Measurements from ENCODE around the gene ROBO4. TPM values are rescaled to one million over a fixed set of nuclear protein-coding genes. Genes with fewer than 3 reads are reported as not detected.

Gene ROBO4
- total RNA-seq, 2 experiments from 2014 or later = not detected

DNA sequence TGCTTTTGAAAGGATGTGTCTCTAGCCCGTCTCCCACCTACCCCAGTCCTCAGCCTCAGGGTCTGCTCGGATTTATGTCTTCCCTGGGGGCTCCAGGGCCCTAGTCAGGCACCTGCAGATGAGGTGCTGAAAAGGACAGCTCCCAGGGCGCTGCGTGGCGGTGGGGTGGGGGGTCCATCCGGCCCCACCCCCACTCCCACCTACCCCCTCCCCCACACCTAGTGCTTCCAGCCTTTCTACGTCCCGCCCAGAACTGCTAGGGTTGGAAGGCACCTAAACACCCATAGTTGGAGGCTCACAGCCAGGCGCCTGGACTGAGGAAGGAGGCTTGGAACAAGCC, 33.9 kb downstream of the ROBO4 start:
- CTCF ChIA-PET = no interaction called here
- POLR2A ChIA-PET = no interaction called here
- intact Hi-C loops (cut with DNase I, micrococcal nuclease) = loop anchor here in 1 of 2 experiments (10.0 kb wide), 1 partner anchor 449 kb away; no protein-coding TSS in a partner anchor
- H3K36me3 Mint-ChIP-seq (ENCODE audit: low read depth) = no peaks in the 10 kb centered on the region
- H3K27me3 Mint-ChIP-seq = peaks cover 71% of the 10 kb centered on the region
- DNase-seq (no peak), ATAC-seq (no peak)
- H3K4me3 Mint-ChIP-seq = no peak overlapping the region
- no peaks in the 10 kb centered on the region for H3K9me3 Mint-ChIP-seq (ENCODE audit: low read depth)
- peaks cover 26% of the 10 kb centered on the region for H3K4me1 Mint-ChIP-seq
- no peak overlapping the region for H3K27ac Mint-ChIP-seq

- Mint-ChIP-seq H3K27ac (no peak overlapping the region), H3K36me3 (ENCODE audit: low read depth) (no peaks in the 10 kb centered on the region), H3K4me3 (no peak overlapping the region), H3K27me3 (peaks cover 65% of the 10 kb centered on the region), H3K9me3 (ENCODE audit: low read depth) (no peaks in the 10 kb centered on the region), H3K4me1 (peaks cover 21% of the 10 kb centered on the region)
- intact Hi-C loops (cut with DNase I, micrococcal nuclease) = loop anchor here in 1 of 2 experiments (10.0 kb wide), 1 partner anchor 448 kb away; no protein-coding TSS in a partner anchor
- CTCF ChIA-PET = no interaction called here
- DNase-seq (no peak), ATAC-seq (no peak)
- POLR2A ChIA-PET = no interaction called here
Observed at GRCh38 chr11:124863137-124863825, 34.4 kb downstream of the ROBO4 start.

GRCh38 chr11:124861670-124862069, 36.0 kb downstream of the ROBO4 start:
- ATAC-seq (no peak), DNase-seq (no peak)
- Mint-ChIP-seq H3K4me3 (no peak overlapping the region), H3K36me3 (ENCODE audit: low read depth) (no peaks in the 10 kb centered on the region), H3K27me3 (peaks cover 53% of the 10 kb centered on the region), H3K4me1 (peaks cover 14% of the 10 kb centered on the region), H3K9me3 (ENCODE audit: low read depth) (no peaks in the 10 kb centered on the region), H3K27ac (no peak overlapping the region)
- POLR2A ChIA-PET = no interaction called here
- intact Hi-C loops (cut with DNase I, micrococcal nuclease) = loop anchor here in 1 of 2 experiments (10.0 kb wide), 1 partner anchor 447 kb away; no protein-coding TSS in a partner anchor
- CTCF ChIA-PET = no interaction called here

DNA sequence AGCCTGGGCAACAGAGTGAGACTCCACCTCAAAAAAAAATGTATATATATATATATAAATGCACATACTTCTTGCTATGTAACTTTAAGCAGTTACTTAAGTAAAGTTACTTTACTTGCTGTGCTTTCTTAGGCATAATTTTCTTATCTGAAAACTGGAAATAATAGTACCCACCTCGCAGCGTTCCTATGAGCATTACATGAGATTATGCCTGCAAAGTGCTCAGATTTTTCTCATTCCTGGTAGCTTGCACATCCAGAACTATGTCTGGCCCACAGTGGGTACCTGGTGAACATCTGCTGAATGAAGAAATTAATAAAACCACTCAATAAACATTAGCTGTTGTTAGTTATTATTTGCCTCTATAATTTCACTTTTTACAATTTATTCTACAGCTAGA, 38.5 kb downstream of the ROBO4 start:
- POLR2A ChIA-PET = no interaction called here
- intact Hi-C loops (cut with DNase I, micrococcal nuclease) = no loop called here
- H3K27ac Mint-ChIP-seq = no peak overlapping the region

GRCh38 chr11:124846070-124846673, 51.5 kb downstream of the ROBO4 start:
- no peak for ATAC-seq
- Mint-ChIP-seq H3K36me3 (ENCODE audit: low read depth) (no peaks in the 10 kb centered on the region), H3K27me3 (peaks cover 79% of the 10 kb centered on the region), H3K9me3 (ENCODE audit: low read depth) (no peaks in the 10 kb centered on the region), H3K27ac (no peak overlapping the region), H3K4me1 (peaks cover 9% of the 10 kb centered on the region), H3K4me3 (no peak overlapping the region)
- DNase-seq = no peak
- ChIA-PET CTCF (interaction anchor here (0.6 to 1.6 kb wide), 4 partner anchors 9 to 129 kb away, joined by 3 to 7 read pairs (median 3); partner anchors contain the start of gene ROBO3), POLR2A (no interaction called here)
- intact Hi-C loops (cut with DNase I, micrococcal nuclease) = no loop called here

More for the DNA sequence above, 38.5 kb downstream of the ROBO4 start:
- Mint-ChIP-seq H3K4me1 (peaks cover 7% of the 10 kb centered on the region), H3K36me3 (ENCODE audit: low read depth) (no peaks in the 10 kb centered on the region), H3K4me3 (no peak overlapping the region), H3K9me3 (ENCODE audit: low read depth) (no peaks in the 10 kb centered on the region), H3K27me3 (peaks cover 38% of the 10 kb centered on the region)
- CTCF ChIA-PET = interaction anchor here (0.6 to 1.3 kb wide), 4 partner anchors 59 to 283 kb away, joined by 3 read pairs; partner anchors contain the start of gene MSANTD2
- ATAC-seq (no peak), DNase-seq (no peak)

DNA sequence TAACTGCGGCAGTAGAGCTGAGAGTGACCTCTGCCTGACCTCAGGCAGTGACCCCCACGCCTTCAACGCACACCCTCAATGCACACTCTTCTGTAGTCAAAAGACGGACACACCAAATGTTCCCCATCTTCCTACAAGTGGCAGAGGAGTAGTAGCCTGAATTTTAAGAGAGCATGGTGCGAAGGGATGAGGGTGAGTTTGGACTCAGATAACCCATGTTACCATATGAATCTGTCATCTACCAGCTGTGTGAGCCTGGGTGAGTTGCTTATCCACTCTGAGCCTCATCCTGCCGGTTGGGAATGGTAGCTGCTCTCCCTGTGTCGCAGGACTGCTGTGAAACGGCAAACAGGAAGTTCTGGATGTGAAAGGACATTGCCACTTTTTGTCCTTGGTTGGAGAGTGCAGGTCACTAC, 53.0 kb downstream of the ROBO4 start:
- intact Hi-C loops (cut with DNase I, micrococcal nuclease) = loop anchor here in 1 of 2 experiments (1.0 kb wide), 1 partner anchor 22 kb away; no protein-coding TSS in a partner anchor
- DNase-seq (no peak), ATAC-seq (no peak)
- no peak overlapping the region for H3K27ac Mint-ChIP-seq
- ChIA-PET POLR2A (no interaction called here), CTCF (interaction anchor here (0.7 to 3.3 kb wide), 4 partner anchors 22 to 176 kb away, joined by 4 to 13 read pairs (median 4); no protein-coding TSS in a partner anchor)
- H3K4me3 Mint-ChIP-seq = no peak overlapping the region
- peaks cover 80% of the 10 kb centered on the region for H3K27me3 Mint-ChIP-seq
- peaks cover 13% of the 10 kb centered on the region for H3K4me1 Mint-ChIP-seq
- H3K9me3 Mint-ChIP-seq (ENCODE audit: low read depth) = no peaks in the 10 kb centered on the region
- no peaks in the 10 kb centered on the region for H3K36me3 Mint-ChIP-seq (ENCODE audit: low read depth)

GRCh38 chr11:124843616-124843910, 54.1 kb downstream of the ROBO4 start:
- Mint-ChIP-seq H3K27me3 (peaks cover 79% of the 10 kb centered on the region), H3K27ac (no peak overlapping the region), H3K4me1 (peaks cover 13% of the 10 kb centered on the region), H3K9me3 (ENCODE audit: low read depth) (no peaks in the 10 kb centered on the region), H3K4me3 (no peak overlapping the region), H3K36me3 (ENCODE audit: low read depth) (no peaks in the 10 kb centered on the region)
- intact Hi-C loops (cut with DNase I, micrococcal nuclease) = no loop called here
- CTCF ChIA-PET = interaction anchor here (0.8 to 3.3 kb wide), 3 partner anchors 23 to 42 kb away, joined by 3 to 13 read pairs (median 4); no protein-coding TSS in a partner anchor
- POLR2A ChIA-PET = no interaction called here
- no peak for ATAC-seq
- no peak for DNase-seq

- no peak for ATAC-seq
- peaks cover 79% of the 10 kb centered on the region for H3K27me3 Mint-ChIP-seq
- POLR2A ChIA-PET = no interaction called here
- H3K36me3 Mint-ChIP-seq (ENCODE audit: low read depth) = no peaks in the 10 kb centered on the region
- intact Hi-C loops (cut with DNase I, micrococcal nuclease) = no loop called here
- H3K9me3 Mint-ChIP-seq (ENCODE audit: low read depth) = no peaks in the 10 kb centered on the region
- H3K4me1 Mint-ChIP-seq = peaks cover 15% of the 10 kb centered on the region
- H3K27ac Mint-ChIP-seq = no peak overlapping the region
- CTCF ChIA-PET = interaction anchor here (3.3 kb wide), 1 partner anchor 24 kb away, joined by 13 read pairs; no protein-coding TSS in a partner anchor
- H3K4me3 Mint-ChIP-seq = no peak overlapping the region
- no peak for DNase-seq
Observed at GRCh38 chr11:124842305-124842704, 55.4 kb downstream of the ROBO4 start.

- peaks cover 18% of the 10 kb centered on the region for H3K4me1 Mint-ChIP-seq
- peaks cover 75% of the 10 kb centered on the region for H3K27me3 Mint-ChIP-seq
- intact Hi-C loops (cut with DNase I, micrococcal nuclease) = no loop called here
Observed at GRCh38 chr11:124841840-124842239, 55.8 kb downstream of the ROBO4 start.

DNA sequence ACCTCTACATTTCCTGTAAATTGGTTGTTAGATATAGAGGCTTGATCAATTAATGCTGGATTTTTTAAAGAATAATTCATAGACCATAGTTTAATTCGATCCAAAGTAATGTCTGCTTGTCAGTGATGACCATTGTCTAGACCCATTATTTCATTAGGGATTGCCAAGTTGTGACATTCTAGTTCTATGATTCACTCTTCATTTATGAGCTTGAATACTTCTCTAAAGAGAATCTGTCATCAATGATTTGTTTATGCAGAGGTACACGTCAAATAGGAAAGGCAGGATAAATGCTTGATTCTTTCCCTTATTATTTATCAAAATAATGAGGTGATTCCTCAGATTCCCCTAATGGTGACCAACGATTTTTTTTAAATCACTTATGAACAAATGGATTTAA, 56.5 kb downstream of the ROBO4 start:
- no peak for ATAC-seq
- ChIA-PET CTCF (interaction anchor here (0.5 to 0.7 kb wide), 2 partner anchors 14 to 513 kb away, joined by 3 read pairs; no protein-coding TSS in a partner anchor), POLR2A (no interaction called here)
- no peak for DNase-seq
- no peaks in the 10 kb centered on the region for H3K9me3 Mint-ChIP-seq (ENCODE audit: low read depth)
- H3K4me3 Mint-ChIP-seq = no peak overlapping the region
- H3K4me1 Mint-ChIP-seq = peaks cover 21% of the 10 kb centered on the region
- H3K27me3 Mint-ChIP-seq = peaks cover 74% of the 10 kb centered on the region
- intact Hi-C loops (cut with DNase I, micrococcal nuclease) = no loop called here
- H3K36me3 Mint-ChIP-seq (ENCODE audit: low read depth) = no peaks in the 10 kb centered on the region
- no peak overlapping the region for H3K27ac Mint-ChIP-seq

More at GRCh38 chr11:124841840-124842239, 55.8 kb downstream of the ROBO4 start:
- ChIA-PET POLR2A (no interaction called here), CTCF (interaction anchor here (0.5 to 0.7 kb wide), 2 partner anchors 13 to 512 kb away, joined by 3 read pairs; no protein-coding TSS in a partner anchor)
- no peaks in the 10 kb centered on the region for H3K9me3 Mint-ChIP-seq (ENCODE audit: low read depth)
- H3K4me3 Mint-ChIP-seq = no peak overlapping the region
- ATAC-seq (no peak), DNase-seq (no peak)
- H3K36me3 Mint-ChIP-seq (ENCODE audit: low read depth) = no peaks in the 10 kb centered on the region
- no peak overlapping the region for H3K27ac Mint-ChIP-seq

- ChIA-PET POLR2A (no interaction called here), CTCF (interaction anchor here (1.4 kb wide), 1 partner anchor 171 kb away, joined by 4 read pairs; no protein-coding TSS in a partner anchor)
- no peak overlapping the region for H3K4me3 Mint-ChIP-seq
- ATAC-seq (no peak), DNase-seq (no peak)
- peaks cover 24% of the 10 kb centered on the region for H3K4me1 Mint-ChIP-seq
- H3K9me3 Mint-ChIP-seq (ENCODE audit: low read depth) = no peaks in the 10 kb centered on the region
- H3K36me3 Mint-ChIP-seq (ENCODE audit: low read depth) = no peaks in the 10 kb centered on the region
- intact Hi-C loops (cut with DNase I, micrococcal nuclease) = no loop called here
- H3K27me3 Mint-ChIP-seq = peaks cover 71% of the 10 kb centered on the region
- no peak overlapping the region for H3K27ac Mint-ChIP-seq
Observed at GRCh38 chr11:124840666-124841065, 57.0 kb downstream of the ROBO4 start.

Measured in activated CD4-positive, alpha-beta T cell treated with anti-CD3 and anti-CD28 coated beads for 36 hours (primary cell).